ENCODE measurements around the gene GALNT14.

The GALNT14 gene

DNA sequence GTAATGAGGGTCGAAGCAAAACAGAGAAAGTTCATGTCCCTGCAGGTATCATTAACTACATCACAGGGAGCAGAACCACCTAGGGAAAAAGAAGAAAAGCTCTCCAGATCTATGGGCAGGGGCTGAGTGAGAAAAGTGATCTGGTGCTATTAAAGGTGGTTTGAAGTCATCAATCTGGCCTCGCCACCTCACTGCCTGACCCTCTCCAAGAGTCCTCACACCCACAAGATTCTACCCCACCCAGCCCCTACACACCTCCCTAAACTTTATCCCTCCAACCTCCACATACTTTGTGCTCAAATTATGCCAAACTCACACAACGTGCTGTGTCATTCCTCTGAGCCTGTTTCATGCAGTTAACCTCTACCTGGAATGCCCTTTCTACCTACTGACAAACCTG is 2.2 kb downstream of the GALNT14 start:
- DNase-seq (ENCODE audit: low read depth in 2 of 2) = no peak

DNA sequence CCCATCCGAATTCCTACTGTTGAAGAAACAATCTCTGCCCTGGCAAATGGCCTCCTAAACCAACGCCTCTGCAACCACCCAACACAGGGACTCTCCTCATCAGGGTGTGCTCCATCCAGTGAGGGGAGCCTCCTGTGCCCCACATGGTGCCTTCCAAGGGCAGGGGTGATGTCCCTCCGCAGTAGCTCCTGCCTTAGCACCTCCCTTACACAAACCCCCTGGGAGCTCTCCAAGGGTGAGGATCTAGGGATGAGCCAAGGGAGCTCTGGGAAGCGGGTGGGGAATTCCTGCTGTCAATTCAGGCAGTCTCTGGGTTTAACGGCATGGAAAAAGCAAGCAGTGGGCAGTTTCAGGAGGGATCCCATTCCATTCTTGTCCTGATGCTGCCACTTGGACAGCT is 3.8 kb downstream of the GALNT14 start:
- DNase-seq (ENCODE audit: low read depth in 2 of 2) = no peak

DNA sequence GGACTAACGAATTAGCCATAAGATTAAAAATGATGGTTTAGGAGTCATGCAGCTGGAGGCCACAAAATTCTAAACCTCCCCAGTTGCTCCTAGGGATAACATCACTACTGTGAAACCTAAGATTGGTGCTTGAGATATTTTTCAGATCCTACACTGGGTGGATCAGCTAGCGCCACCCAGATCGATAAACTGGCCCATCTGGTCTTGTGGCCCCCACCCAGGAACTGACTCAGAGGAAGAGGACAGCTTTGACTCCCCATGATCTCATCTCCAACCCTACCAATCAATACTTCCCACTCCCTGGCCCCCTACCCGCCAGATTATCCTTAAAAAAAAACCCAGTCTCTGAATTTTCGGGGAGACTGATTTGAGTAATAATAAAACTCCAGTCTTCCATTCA is 5.5 kb downstream of the GALNT14 start:
- no peak for DNase-seq (ENCODE audit: low read depth in 2 of 2)

DNA sequence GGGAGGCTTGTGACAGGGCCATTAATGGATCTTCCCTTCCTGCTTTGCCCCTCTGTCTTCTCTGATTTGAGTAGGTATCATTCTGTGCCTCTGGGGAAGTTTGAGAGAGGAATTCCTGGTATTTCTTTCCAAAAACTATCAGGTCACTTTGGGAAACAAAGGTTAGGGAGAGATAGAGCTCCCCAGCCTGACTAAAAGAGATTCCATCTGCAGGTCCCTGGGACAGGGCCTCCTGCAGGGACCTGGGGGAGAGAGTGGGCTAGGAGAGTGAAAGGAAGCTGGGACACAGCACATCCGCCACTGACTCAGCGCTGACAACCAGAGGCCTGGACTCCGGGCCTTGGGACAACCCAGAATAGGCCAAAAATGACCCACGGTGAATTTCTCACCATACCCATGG is 6.4 kb downstream of the GALNT14 start:
- no peak for DNase-seq (ENCODE audit: low read depth in 2 of 2)

DNA sequence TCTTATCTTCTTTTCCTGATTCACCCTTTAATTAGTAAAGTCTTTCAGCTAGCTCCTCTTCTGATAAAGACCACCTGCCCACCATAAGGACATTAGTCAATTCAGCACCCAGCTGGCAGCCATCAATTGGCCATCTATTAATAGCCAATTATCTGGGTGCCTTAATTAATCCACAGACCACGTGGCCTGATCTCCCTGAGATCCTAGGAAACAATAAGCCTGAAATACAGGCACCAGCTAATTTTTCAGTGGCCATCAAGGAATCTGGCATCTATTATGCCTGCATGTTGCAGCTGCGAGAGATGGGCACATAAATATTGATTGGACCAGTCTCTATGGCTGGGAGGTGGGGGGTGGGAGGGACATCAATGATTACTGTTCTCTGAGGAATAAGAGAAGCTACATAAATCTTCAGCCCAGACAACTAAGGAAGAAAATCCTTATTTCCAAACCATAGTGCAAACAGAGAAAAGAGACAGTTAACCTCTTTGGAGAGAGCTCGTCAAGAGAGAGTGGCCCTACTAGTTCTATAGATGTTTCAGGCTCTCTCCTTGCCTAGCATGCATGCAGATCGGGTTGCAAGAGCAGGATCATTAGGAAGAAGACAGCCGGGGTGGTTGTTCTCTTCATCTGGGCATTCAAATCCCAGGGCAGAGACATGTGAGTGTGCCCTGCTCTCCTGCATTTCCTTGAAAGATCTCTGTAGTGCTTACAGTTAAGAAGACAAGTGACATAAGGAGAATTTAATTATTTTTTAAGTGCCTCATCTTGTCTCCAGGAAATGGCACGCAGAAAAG is 8.7 kb downstream of the GALNT14 start:
- DNase-seq (ENCODE audit: low read depth in 2 of 2) = no peak

DNA sequence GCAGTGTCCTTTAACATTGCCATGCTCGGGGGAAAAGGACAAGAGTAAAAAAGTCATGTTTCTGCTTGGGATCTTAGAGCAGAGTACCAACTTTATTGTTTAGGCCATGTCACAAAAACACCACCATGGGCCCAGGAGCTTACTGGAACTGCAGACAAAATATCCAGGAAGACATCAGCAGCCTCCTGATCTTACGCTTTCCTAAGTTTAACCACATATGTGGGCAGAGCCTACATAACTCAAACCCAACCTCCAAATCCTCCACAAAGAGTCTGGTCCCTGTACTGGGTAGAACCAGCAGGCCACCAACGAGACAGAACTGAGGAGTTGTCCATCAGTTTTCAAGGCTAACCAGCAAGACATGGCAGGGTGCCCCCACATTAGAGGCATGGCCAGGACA is 10.3 kb downstream of the GALNT14 start:
- no peak for DNase-seq (ENCODE audit: low read depth in 2 of 2)

DNA sequence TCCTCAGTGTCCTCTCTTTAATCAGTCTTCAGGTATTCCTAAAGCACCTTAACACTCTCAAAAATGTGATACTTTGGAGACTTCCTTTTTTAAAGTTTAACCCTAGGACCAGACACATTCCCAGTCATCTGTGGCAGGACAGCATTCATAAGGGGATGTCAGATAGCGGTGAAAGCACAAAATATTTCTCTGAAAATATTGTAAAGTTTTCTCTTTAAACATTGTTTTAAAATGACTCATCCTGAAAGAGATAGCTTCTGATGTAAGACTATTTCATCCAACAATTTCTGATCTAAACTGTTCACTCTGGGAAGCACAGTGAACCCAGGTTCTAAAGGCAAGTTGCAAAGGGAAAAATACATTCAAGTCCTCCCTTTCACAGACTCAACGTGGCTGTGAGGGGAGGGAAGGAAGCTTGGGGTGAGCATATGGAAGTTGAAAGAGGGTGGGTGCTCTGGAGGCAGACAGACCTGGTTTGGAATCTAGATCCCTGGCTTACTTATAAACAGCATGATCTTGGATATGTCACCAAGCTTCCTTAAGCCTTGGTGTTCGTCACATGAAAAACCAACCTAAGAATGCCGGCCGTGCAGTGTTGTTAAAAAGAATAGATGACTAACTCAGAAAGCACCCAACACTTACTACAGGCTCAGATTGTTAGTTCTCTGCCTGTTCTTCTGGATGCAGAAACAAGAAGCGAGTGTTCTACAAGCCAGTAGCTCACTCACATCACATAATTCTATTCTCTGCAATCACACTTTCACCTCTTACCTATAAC is 12.1 kb downstream of the GALNT14 start:
- DNase-seq (ENCODE audit: low read depth in 2 of 2) = no peak

DNA sequence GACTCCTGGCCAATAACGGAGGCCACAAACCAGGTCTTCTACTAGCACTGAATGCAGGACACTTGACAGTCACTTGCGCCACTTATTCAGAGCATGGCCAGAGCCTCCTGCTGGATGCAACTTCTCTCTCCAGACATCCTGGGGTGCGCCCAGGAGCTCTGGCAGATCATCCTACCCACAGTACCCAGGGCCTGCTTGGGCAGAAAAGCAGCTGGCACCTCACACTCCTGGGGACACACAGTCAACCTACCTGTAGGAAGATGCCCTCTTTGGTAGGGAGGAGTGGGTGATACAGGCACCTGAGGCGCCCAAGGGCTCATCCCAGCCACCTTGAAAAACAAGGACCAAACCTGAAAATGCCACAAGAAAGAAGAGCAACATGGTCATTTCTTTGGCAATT is 13.3 kb downstream of the GALNT14 start:
- no peak for DNase-seq (ENCODE audit: low read depth in 2 of 2)

DNA sequence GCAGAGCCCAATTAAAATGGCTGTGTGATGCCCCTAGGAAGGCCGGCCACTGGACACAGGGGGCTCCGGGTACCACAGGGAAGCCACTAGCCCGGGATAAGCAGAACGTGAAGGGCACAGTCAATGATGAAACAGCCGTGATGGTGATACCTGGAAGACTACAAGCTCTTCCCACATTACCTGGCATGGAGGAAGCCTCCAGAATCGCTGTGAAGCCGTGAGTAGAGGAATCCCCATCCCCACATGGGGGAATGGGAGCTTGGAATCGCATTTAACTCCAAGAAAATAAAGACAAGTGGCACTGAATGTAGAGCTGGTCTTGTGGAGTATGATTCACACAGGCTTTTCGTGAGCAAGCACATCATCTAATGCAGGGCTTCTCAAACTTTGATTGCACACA is 16.1 kb downstream of the GALNT14 start:
- no peak for DNase-seq (ENCODE audit: low read depth in 2 of 2)

DNA sequence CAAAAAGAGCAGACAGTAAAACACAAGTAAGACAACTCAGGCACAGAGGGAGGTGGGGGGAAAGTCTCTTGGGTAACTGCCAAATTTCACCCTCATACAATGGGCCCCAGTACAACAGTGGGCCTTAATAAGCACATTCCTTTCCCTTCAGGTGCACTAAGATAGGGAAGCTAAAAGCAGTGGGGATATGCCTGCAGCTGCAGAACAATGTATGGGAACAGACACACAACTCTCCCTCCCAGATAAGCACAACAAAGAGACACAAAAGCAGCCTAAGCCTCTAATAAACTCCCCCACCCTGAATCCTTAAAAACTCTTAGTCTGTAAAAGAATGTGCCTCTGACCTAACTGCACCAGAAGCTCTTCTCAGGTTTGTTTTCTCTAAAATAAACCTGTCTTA is 24.5 kb downstream of the GALNT14 start:
- DNase-seq (ENCODE audit: low read depth in 2 of 2) = no peak

DNA sequence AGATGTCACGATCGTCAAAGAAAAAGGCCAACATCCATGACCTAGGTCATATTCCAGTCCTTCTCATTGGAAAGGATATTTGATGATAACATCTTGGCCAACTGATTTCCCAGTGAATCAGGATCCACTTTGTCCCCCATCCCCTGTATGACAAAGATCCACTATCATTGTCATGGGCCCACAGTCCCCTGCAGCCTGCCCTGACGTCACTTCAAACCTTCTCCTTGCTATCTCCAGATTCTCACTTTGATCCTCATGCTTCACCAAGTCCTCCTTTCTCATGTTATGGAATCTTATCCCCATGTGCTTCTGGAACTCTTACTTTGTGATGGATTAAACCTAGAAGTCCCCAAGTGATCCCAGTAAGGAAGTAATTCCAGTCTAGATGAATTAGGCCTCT is 25.7 kb downstream of the GALNT14 start:
- DNase-seq (ENCODE audit: low read depth in 2 of 2) = no peak

DNA sequence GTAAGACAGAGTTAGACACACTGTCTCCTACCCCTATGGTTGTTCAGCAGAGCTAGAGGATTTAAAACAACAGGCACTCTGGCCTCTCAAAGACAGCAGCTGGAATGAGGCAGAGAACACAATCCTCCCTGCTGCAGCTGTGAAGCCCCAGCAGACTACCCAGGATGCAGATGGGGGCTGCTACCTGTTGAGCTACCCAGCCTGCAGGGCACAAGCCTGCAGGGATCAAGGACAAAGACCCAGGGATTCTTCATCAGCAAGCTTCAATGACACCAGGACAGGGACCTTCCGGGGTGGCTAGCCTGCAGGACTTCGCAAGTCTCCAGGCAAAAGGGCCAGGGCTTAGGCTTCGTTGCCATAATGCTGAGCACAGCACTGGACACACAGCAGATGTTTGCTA is 27.2 kb downstream of the GALNT14 start:
- no peak for DNase-seq (ENCODE audit: low read depth in 2 of 2)

DNA sequence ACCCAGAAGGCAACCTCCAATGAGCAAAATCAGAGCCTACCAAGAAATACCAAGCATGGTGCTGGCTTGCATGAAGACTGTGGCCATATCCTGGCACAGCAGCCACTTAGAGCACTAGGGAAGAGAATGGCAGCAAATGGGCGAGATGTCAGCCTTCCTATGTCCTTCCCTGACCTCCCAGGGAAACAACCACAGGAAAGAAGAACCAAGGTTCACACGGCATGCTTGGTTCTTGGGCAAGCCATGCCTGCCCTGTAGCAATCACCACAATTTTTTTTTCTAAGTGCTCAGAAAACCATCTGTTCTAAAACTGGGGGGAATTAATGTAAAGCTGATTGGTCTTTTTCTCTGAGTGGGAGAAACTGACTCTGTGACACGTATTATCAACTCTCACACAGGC is 27.8 kb downstream of the GALNT14 start:
- DNase-seq (ENCODE audit: low read depth in 2 of 2) = no peak

DNA sequence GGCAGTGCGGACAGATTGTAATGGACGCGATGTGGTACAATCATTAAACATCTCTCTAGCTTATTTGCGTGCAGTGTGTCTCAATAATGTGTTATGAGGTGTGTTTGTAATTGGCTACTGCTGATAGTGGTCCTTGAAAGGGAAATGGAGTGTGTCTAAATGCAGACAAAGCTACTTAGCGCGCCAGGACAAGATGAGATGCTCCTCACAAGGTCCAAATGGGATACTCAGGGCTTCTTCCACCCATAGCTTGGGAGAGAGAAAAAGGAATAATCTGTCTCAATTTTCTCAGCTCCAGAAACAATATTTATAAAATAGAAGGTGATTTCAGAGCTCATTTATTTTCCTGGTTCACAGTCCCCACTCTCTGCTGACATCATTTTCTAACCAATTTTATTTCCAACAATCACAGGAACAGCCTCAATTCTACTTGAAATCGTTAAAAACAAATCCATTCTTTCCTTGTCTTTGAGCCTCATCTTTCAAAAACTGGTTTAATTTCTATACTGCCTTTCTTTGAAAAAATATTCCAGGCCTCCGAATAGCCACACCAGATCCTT is 28.5 kb downstream of the GALNT14 start:
- DNase-seq (ENCODE audit: low read depth in 2 of 2) = no peak

DNA sequence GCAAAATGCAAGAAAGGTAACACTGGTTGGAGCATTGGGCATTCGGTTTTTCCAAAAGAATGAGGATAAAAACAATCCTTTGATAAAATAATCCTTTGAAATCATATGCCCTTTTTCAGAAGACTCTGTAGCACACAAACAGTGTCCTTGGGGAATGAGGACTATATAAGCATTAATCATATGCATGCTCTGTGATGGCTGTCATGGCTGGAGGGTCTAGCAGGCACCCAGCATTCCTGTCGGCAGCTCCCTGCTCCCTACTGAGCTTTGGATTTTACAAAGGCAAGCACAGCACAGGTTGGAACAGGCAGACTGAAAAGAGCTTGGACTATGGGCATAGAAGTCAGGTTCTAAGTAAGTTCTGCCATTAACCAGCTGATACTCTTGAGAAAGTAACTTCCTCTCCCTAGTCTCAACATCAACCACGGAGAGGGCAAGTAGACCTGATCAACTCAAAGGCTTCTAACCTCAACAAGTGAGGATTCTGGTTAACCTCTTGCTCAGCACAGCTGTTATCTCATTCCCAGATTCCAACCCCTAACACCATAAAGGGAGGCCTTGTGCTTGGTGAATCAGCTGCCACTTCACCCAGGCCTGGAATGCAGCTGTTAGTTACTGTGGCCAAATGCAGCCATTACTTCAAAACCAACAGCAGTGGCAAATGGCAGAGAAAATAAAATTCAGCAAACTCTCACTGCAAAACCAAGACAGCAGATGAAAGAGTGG is 29.5 kb downstream of the GALNT14 start:
- DNase-seq (ENCODE audit: low read depth in 2 of 2) = no peak

DNA sequence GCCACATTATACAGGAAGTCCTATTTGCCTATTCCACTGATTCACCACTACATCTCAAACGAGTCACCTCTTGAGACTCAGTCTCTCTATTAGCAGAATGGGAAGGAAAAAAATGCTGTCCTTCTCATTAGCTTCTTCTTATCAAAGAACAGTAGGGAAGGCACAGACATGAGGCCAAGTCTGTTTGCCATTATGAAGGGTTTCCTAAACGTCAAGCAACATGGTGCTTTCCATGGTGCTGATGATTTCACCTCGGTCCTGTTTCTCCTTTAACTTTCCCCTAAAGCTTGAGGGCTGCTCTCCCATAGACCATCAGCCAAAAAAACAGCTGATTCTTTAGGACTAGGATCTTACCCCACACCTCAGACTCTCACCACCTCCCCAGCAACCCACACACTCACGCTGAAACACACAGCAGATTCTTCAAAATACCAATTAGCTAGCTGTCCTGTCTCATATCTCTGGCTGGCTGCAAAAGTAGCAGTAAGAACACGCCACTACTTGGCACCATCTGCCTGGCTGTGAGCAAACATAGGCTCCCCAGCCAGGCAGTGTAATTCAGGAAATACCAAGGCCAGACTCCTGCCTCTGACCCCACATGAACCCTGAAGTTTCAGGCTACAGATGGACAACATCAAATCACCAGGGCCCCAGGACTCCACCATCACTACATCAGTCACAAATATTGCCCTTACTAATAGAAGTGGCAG is 30.5 kb downstream of the GALNT14 start:
- no peak for DNase-seq (ENCODE audit: low read depth in 2 of 2)

DNA sequence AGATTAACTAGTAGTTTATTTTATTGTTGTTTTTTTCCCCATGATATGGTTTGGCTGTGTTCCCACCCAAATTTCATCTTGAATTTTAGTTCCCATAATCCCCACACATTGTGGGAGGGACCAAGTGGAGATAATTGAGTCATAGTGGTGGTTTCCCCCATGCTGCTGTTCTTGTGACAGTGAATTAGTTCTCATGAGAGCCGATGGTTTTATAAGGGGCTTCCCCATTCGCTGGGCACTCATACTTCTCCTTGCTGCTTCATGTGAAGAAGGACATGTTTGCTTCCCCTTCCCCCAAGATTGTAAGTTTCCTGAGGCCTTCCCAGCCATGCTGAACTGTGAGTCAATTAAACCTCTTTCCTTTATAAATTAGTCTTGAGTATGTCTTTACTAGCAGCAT is 36.5 kb downstream of the GALNT14 start:
- DNase-seq (ENCODE audit: low read depth in 2 of 2) = no peak

DNA sequence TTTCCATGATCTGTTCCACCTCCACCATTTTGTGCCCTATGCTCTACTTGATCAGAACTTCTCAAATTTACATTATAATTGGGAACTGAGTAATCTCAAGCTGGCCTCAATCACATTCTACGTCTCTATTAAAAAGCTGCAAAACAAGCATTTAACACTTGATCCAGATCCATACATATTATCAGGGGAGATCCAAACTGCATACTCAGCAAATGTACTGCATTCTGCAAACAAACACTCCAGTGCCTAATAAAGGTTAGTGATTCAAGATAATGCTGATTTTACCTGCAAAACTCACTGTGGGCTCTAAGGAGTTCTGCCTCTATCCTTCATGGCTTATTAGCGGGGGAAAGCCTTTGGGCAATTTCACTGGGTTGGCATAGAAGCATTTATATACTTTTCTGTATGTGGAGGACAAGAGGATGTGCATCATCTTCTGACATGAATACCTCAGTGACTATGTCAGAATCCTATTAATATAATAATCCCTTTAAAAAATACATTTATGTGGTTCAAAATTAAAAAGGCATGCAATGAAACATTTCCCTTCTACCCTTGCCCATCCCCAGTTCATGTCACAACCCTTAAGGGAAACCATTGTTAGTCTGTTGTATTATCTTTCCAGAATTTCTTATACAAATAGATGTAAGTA is 40.2 kb downstream of the GALNT14 start:
- no peak for DNase-seq (ENCODE audit: low read depth in 2 of 2)

DNA sequence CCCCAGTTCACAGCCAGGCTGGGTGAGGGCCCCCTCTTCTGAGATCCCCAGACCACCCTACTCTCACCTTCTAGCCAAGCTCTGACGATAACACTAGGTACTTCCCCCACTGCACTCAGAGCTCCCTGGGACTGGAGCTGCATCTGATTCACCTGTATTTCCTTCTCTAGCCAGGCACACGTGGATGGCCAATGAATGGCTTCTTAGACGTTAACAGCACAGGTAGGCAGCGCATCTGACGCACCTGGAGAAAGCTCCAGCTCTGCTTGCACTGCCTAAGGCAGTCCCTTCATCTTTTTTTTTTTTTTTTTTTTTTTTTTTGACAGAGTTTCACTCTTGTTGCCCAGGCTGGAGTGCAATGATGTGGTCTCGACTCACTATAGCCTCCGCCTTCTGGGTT is 48.1 kb downstream of the GALNT14 start:
- no peak for DNase-seq (ENCODE audit: low read depth in 2 of 2)

DNA sequence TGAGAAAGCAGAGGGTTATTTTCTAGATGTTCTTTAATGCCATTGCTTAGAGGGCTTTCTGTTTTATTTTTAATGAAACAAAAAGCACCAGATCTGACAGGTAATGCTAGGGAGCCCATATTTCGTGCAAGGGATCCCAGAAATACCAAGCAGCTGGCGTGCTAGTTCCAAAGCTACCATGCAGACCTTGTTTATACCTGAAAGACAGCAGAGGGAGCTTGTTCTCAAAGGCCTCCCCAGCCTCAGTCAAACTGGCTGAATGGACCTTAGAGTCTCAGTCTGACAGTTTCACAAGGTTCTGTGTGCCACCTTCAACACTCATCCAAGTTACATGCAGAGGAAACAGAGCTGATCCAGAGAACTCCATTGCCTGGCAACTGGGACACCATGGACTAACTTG is 48.6 kb downstream of the GALNT14 start:
- DNase-seq (ENCODE audit: low read depth in 2 of 2) = no peak

DNA sequence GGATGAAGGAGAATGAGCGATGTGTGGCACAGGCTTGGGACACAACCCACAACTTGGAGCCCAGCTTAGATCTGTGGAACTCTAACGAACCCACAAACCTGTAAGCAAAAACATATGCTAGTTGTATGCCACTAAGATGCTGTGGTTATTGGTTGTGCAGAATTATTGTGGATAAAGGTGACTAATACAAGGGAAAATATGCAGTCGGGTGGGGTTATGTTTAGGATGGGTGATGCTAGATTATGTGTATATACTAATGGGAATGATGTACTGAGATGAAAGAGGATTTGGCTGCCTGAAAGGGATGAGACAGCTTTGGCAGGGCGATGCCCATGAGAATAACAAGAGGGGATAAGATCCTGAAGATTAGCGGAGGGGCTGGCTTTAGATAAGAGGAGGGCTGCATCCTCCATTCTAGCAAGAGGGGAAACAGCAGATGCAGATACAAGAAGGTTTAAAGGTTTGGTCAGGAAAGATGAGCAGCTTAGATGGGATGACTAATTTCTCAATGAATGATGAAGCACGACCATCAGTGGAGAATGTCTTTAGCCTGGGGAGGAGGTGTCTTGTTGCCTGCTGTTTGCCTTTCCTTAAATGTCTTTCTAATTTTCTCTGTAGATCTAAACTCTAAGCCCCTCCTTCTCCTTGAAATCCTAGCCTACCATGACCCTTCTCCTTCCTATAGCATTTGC is 49.6 kb downstream of the GALNT14 start:
- no peak for DNase-seq (ENCODE audit: low read depth in 2 of 2)

Data from activated CD4-positive, alpha-beta T cell treated with anti-CD3 and anti-CD28 coated beads for 24 hours (primary cell).